Neuron (in vitro differentiated cells): ENCODE measurements around the gene MTHFD1.

ENCODE experiments used
- H2AFZ ChIP-seq: one replicate; pipeline ENCODE4 v1.6.1; 2013; ENCODE audit warnings: low read depth, mild to moderate bottlenecking, inconsistent platforms, low read length, moderate library complexity
- H3K27me3 ChIP-seq: one replicate; pipeline ENCODE4 v1.6.1; 2013; ENCODE audit warnings: low read length; ENCODE audit not compliant: insufficient read depth
- H3K36me3 ChIP-seq: one replicate; pipeline ENCODE4 v1.6.1; 2013; ENCODE audit warnings: low read length; ENCODE audit not compliant: insufficient read depth
- H3K4me1 ChIP-seq: one replicate; pipeline ENCODE4 v1.6.1; 2013; ENCODE audit warnings: low read length; ENCODE audit not compliant: insufficient read depth
- H3K4me3 ChIP-seq: 2 replicates; pipeline ENCODE4 v1.5.1; 2013; ENCODE audit warnings: mild to moderate bottlenecking, low read length, moderate library complexity
- H3K9me3 ChIP-seq: one replicate; pipeline ENCODE4 v1.6.1; 2013; ENCODE audit warnings: low read length

The MTHFD1 gene

DNA sequence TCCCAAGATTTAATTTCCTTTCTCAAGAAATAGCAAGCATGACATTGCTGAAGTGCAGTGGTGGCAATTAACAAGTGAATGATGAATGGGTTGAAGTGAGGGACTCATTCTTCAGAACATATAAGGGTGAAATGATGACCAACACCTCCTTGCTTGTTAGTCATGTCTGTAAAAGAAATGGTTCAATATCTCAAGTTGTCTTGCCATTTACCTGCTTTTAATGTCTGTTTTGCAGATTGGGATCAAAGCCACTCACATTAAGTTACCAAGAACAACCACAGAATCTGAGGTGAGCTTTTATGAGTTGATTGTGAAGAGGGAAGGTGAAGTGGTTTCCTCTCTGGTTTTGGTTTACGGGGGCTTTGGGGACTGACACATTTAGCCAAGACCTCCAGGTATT, 24.1 kb downstream of the MTHFD1 start:
- H2AFZ ChIP-seq = no peak overlapping the region
- peaks cover 4% of the 10 kb centered on the region for H3K4me1 ChIP-seq
- no peak overlapping the region for H3K4me3 ChIP-seq
- H3K27me3 ChIP-seq = no peaks in the 10 kb centered on the region
- peaks cover 28% of the 10 kb centered on the region for H3K36me3 ChIP-seq
- no peaks in the 10 kb centered on the region for H3K9me3 ChIP-seq

DNA sequence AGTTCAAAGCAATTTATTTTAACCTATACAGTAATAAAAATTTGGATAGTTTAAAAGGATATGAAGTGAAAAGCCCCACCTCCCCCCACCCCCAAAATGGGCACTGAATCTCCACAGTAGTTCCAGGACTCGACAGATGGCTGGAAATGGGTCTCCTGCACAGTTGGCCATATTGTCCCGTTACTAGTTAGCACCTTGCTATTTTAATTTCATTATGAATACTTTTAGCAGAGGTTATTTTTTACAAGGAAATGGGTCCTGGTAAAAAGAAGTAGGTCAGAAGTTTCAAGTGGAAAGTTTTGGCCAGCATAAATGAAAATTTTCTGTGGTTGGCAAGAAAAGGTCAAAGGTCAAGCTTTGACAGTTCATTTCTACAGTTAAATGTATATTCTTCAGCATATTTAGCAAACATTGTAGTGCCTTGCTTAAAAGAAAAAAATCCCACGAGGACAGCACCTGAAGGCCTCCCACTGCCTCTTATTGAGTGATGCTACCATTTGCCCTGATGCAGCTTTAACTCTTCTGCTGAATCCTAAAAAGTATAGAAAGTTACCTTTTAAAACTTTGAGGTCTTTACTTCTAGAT, 28.3 kb downstream of the MTHFD1 start:
- Histone ChIP-seq H3K4me3 (no peak overlapping the region), H3K27me3 (no peaks in the 10 kb centered on the region), H2AFZ (no peak overlapping the region), H3K9me3 (no peaks in the 10 kb centered on the region), H3K36me3 (peaks cover 60% of the 10 kb centered on the region), H3K4me1 (no peaks in the 10 kb centered on the region)

DNA sequence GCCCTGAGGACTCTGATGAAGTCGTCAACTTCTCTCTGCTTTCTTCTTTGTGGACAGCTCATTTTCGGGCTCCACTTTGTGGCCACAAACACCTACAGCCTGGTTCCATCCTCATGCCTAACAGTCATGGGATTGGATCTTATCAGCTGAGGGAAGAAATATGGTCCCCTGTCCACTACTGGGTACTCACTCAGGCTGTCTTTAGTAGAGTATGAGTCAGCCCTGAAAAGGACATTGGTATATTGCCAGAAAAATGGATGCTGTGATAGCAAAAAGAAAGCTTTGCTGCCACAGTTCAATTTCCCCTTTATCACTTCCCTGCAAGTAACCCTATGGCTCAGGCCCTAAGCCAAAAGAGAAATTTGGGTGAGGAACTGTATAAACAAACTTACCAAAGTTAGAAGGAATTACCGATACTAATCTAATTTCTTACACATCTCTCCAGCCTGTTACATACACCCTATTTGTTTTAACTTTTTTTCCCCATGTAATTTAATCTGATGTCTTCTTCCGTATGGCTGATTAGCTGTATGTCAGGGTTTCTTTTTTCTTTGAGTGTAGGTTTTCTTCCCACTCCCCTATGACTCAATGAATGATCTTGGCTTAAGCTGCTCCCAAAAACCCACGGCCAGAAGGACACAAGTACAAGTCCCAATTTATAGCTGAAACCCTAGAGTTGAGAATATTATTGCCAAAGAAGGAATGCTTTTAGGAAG, 29.1 kb downstream of the MTHFD1 start:
- Histone ChIP-seq H3K4me1 (no peaks in the 10 kb centered on the region), H3K9me3 (no peaks in the 10 kb centered on the region), H3K4me3 (no peak overlapping the region), H3K27me3 (no peaks in the 10 kb centered on the region), H3K36me3 (peaks cover 60% of the 10 kb centered on the region), H2AFZ (no peak overlapping the region)

DNA sequence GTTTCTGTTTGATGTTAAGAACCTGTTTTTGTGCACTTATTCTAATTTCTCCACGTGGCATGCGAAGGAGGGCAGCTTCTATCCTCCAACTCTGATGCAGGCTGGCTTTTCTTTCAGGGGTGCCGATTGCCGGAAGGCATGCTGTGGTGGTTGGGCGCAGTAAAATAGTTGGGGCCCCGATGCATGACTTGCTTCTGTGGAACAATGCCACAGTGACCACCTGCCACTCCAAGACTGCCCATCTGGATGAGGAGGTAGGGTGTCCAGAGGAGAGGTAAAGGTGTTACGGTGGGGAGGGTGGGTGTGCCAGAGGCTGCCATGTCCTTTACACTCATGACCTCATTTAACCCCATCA, 29.6 kb downstream of the MTHFD1 start:
- Histone ChIP-seq H3K9me3 (no peaks in the 10 kb centered on the region), H3K27me3 (no peaks in the 10 kb centered on the region), H3K4me3 (no peak overlapping the region), H2AFZ (no peak overlapping the region), H3K4me1 (no peaks in the 10 kb centered on the region), H3K36me3 (peaks cover 61% of the 10 kb centered on the region)

DNA sequence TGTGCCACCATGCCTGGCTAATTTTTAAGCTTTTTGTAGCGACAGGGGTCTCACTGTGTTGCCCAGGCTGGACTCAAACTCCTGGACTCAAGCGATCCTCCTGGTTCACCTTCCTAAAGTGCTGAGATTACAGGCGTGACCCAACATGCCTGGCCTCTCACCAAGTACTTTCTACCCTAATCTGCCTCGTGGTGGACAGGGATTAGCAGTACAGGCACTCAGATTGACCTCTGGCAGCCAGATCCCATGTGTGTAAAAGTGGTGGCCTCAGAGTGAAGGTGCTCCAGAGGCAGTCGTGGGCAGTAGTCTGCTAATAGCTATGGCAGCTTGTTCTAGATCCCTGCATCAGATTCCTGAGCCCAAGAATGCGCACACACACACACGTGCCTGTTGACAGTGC, 30.9 kb downstream of the MTHFD1 start:
- Histone ChIP-seq H3K4me3 (no peak overlapping the region), H3K27me3 (no peaks in the 10 kb centered on the region), H2AFZ (no peak overlapping the region), H3K36me3 (peaks cover 62% of the 10 kb centered on the region), H3K9me3 (no peaks in the 10 kb centered on the region), H3K4me1 (peaks cover 2% of the 10 kb centered on the region)

DNA sequence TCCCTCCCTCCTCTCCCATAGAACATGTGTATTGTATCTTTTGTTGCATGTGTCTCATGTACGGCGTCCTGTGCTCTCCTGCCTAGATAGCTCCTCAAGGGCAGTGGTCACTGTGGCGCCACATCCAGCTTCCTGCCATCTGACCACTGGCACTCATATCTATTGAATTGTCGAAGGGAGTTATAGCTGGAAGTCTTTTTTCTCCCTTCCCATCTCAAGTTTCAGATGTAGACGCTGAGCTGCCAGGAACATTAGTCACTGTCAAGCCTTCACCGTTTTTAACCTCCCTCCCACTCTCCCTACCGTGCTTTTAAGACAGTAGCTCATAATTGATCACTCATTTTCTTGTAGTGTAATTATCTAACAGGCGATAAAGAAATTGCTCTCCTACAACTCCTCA, 33.0 kb downstream of the MTHFD1 start:
- no peak overlapping the region for H2AFZ ChIP-seq
- H3K4me3 ChIP-seq = no peak overlapping the region
- peaks cover 5% of the 10 kb centered on the region for H3K4me1 ChIP-seq
- H3K27me3 ChIP-seq = no peaks in the 10 kb centered on the region
- peaks cover 57% of the 10 kb centered on the region for H3K36me3 ChIP-seq
- H3K9me3 ChIP-seq = no peaks in the 10 kb centered on the region

DNA sequence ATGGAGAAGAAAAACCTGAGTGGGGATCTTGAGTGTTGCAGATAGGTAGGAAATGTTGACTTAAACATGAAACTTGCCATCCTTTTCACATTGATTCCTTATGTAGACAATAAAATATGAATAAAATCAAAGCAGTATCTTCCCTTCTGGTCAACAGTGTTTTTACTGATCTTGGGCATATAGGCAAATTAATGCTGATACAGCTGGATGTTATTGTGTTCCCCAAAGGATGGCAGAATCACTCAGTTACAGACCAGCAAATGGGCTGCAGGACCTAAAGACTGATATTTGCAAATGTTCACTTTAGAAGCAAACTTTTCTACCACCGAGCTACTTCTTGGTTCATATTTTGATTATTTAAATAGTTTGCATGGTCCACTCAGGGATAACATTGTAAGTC, 33.9 kb downstream of the MTHFD1 start:
- H2AFZ ChIP-seq = no peak overlapping the region
- no peaks in the 10 kb centered on the region for H3K27me3 ChIP-seq
- H3K36me3 ChIP-seq = peaks cover 55% of the 10 kb centered on the region
- no peaks in the 10 kb centered on the region for H3K9me3 ChIP-seq
- no peak overlapping the region for H3K4me3 ChIP-seq
- H3K4me1 ChIP-seq = peaks cover 5% of the 10 kb centered on the region

DNA sequence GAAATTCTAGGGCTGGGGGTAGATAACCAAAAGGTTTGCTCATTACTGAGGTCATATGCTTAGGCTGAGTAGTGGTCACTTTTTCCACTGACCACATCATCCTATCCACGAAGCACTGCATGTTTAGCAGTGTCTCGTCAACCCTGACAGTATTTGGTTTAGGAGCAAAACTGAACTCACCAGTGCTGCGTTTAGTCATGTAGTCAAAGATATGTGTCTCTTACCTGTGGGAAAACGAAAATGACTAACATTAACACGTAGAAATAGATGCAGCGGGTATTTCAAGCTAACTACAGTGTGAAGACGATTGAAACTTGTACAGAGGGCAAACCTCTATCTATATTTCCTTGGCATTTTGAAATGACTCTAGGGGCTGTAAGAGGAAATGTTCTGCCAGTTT, 34.6 kb downstream of the MTHFD1 start:
- Histone ChIP-seq H3K36me3 (peaks cover 55% of the 10 kb centered on the region), H3K4me1 (peaks cover 5% of the 10 kb centered on the region), H3K4me3 (no peak overlapping the region), H3K27me3 (no peaks in the 10 kb centered on the region), H2AFZ (no peak overlapping the region), H3K9me3 (no peaks in the 10 kb centered on the region)

DNA sequence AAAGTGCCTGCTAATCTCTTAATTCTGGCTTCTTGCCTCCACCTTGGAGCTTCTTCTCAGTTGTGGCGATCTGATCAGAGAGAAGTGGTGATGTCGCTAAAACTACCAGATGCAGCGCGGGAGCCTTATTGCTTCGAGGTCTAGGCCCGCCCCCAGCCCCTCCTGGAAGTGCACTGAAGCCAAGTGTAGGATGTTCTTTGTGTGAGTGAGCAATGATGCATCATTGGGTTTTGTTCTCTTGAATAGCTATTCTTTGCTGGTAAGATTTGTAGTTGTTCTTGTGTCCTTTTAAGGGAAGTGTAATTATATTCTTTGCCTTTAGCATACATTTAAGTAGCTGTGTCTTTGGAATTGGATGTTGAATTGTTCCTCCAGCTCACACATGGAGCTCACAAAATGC, 35.8 kb downstream of the MTHFD1 start:
- no peak overlapping the region for H2AFZ ChIP-seq
- H3K27me3 ChIP-seq = no peaks in the 10 kb centered on the region
- no peak overlapping the region for H3K4me3 ChIP-seq
- H3K4me1 ChIP-seq = peaks cover 5% of the 10 kb centered on the region
- H3K36me3 ChIP-seq = peaks cover 53% of the 10 kb centered on the region
- no peaks in the 10 kb centered on the region for H3K9me3 ChIP-seq

DNA sequence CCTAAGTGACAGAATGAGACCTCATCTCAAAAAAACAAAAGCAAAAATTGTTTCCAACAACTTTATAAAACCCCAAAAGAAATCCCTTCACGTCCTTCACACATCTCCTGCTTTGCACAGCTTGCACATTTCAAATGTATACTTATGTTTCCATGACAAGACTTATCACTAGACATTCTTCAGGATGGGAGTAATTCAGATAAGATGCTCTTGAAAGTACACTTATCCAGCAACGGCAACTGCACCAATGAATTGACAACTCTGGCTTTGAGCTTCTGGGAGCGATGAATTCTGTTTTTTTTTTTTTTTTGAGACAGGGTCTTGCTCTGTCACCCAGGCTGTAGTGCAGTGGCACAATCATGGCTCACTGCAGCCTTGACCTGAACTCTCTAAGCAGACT, 46.4 kb downstream of the MTHFD1 start:
- H3K27me3 ChIP-seq = no peaks in the 10 kb centered on the region
- no peak overlapping the region for H2AFZ ChIP-seq
- peaks cover 60% of the 10 kb centered on the region for H3K36me3 ChIP-seq
- no peak overlapping the region for H3K4me3 ChIP-seq
- no peaks in the 10 kb centered on the region for H3K9me3 ChIP-seq
- no peaks in the 10 kb centered on the region for H3K4me1 ChIP-seq

DNA sequence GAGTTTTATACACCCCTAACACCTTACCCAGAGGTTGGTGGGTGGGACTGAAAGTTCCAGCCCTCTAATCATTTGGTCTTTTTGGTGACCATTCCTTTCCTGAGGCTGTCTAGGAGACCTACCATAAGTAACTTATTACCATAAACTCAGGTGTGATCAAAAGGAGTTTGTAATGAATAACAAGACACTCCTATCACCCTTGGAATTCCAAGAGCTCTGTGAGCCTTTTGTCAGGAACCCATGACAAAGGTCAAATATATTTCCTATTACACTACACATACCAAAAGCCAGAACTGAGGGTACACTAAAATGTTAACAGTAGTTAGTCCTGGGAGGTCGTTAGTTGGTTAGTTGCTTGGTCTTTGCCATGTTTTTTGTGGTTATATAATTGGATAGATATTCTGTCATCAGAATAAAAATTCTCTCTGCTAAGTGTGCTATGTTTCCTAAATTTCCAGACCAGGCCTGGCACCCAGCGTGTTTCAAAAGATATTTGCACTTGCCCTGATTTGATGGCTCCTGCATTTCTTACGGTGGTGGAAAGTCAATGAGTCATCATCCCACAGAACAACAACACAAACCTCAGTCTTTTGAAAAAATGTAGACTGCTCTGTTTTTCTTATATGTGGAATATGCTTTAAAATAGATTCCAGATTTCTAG, 50.2 kb downstream of the MTHFD1 start:
- H3K4me1 ChIP-seq = no peaks in the 10 kb centered on the region
- H3K4me3 ChIP-seq = no peak overlapping the region
- H3K9me3 ChIP-seq = no peaks in the 10 kb centered on the region
- peaks cover 59% of the 10 kb centered on the region for H3K36me3 ChIP-seq
- no peaks in the 10 kb centered on the region for H3K27me3 ChIP-seq
- no peak overlapping the region for H2AFZ ChIP-seq

DNA sequence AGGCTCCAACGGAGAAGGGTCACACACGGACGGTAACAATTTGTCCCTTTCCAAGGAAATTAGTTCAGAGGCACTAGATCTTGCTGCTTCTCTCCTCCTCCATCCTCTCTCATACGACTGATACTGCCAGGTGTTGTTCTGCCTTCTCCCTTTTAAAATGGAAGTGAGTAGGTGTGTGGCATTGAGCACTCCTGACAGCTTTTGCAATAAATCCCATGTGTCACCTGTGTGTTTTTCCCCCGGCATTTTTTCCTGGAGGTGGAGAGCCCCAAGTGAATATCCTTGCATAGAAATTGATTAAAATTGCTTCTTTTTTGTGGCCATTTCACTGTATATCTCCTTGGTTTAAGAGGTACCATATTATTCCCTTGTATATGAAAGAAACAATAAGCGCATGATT, 51.0 kb downstream of the MTHFD1 start:
- Histone ChIP-seq H3K4me1 (no peaks in the 10 kb centered on the region), H3K4me3 (no peak overlapping the region), H2AFZ (no peak overlapping the region), H3K27me3 (no peaks in the 10 kb centered on the region), H3K36me3 (peaks cover 62% of the 10 kb centered on the region), H3K9me3 (no peaks in the 10 kb centered on the region)

DNA sequence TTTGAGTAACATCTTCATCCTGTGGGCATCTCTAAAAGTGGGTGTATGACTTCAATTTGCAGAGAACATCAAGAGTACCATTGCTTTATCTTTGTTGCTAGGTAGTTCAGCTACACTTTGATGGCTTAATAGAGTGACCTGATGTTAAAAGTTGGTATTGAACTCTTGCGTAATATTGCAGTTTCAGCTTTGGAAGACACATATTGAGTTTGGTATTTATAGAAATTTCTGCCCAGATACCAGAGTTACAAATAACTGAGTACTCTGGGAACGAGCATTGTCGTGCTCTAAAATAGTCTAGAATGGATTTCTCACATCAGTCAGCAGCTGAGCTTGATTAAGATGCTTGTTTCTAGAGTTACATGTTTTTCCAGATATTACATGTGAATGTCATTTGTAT, 52.3 kb downstream of the MTHFD1 start:
- Histone ChIP-seq H3K9me3 (no peaks in the 10 kb centered on the region), H3K4me3 (no peak overlapping the region), H3K27me3 (no peaks in the 10 kb centered on the region), H3K4me1 (peaks cover 2% of the 10 kb centered on the region), H3K36me3 (peaks cover 68% of the 10 kb centered on the region), H2AFZ (no peak overlapping the region)
